Psoas muscle (tissue), 8 donors: Measurements from ENCODE around the gene MTURN. TPM values are rescaled to one million over a fixed set of nuclear protein-coding genes. Genes with fewer than 3 reads are reported as not detected.
A peak's percentile ranks its signal among the peaks of the same experiment; 100 is the strongest.

Source experiments
- ATAC-seq, 4 donors: fragments of 200-7000 bp; cut with Tn5 transposase; one replicate each; pipeline ENCODE4 v1.9.1; 2020; ENCODE audit warnings: moderate library complexity in 3 of 4, mild to moderate bottlenecking in 2 of 4
- DNase-seq, 2 donors: peaks; one replicate each; pipeline ENCODE4 v3.0.0-alpha.2; 2020
- H3K27ac ChIP-seq: fragments of 200-600 bp; one replicate; pipeline ENCODE4 v1.8.0; 2022
- H3K27me3 ChIP-seq, 3 donors: fragments of 200-600 bp in 1 of 3; one replicate each; pipeline versions ENCODE4 v1.6.1 to v1.8.0; 2013 to 2022; ENCODE audit warnings: low read length in 2 of 3, mild to moderate bottlenecking in 2 of 3, moderate library complexity in 1 of 3; ENCODE audit not compliant: insufficient read depth in 3 of 3
- H3K36me3 ChIP-seq, 2 donors: fragments of 200-600 bp in 1 of 2; one replicate each; pipeline versions ENCODE4 v1.6.1 to v1.8.0; 2013 to 2022; ENCODE audit warnings: low read depth in 1 of 2, mild to moderate bottlenecking in 1 of 2, moderate library complexity in 1 of 2; ENCODE audit not compliant: insufficient read depth in 1 of 2
- H3K4me1 ChIP-seq: fragments of 200-600 bp; one replicate; pipeline ENCODE4 v1.8.0; 2022
- H3K4me3 ChIP-seq: fragments of 200-600 bp; one replicate; pipeline ENCODE4 v1.8.0; 2022; ENCODE audit warnings: mild to moderate bottlenecking
- H3K9me3 ChIP-seq: fragments of 200-600 bp; one replicate; pipeline ENCODE4 v1.8.0; 2022
- WGBS, 3 donors: extraction: QIAGEN DNeasy Blood & Tissue Kit; methylation state at CpG; one replicate each; pipeline versions ENCODE4 v1.1.6 to v1.1.7; 2013; 5-methylcytosine and 5-hydroxymethylcytosine counted together
- intact Hi-C, 2 donors: fragments of 100-400 bp; cut with DNase I; formaldehyde crosslinking; loops; one replicate each; pipeline versions ENCODE4 v1.11.0 to v1.14.2; 2022
- polyA plus RNA-seq, 3 donors: library from polyadenylated mRNA; stranded (reverse); fragments of 200-250 nt; gene quantifications; one replicate each; pipeline ENCODE4 v1.2.3, GENCODE V29; 2013
- total RNA-seq, 4 donors: library from RNA; stranded (reverse); fragmentation: NEBNext Ultra II Directional in 2 of 4; extraction: Animal tissue kit (Norgen Biotek cat#: 25700) in 2 of 4; gene quantifications; one replicate each; pipeline versions ENCODE4 v1.2.1 to v1.2.4, GENCODE V29; 2021 to 2023
- TF ChIP-seq, protein P1 (sequence below): fragments of 200-600 bp; IDR thresholded peaks from one replicate; pipeline ENCODE4 v1.8.0; 2022; ENCODE audit warnings: antibody characterized with exemption
- donor health status: healthy with polysubstance abuse.
- donor health status: DM: no; HTN: no; CAD: no; lungs with moderate emphysema.
- donor health status: Bipolar disorder and iron deficiency.
- donor health status: healthy.
- donor health status: DM: yes; HTN: yes; CAD: no.
- donor health status: DM: no; HTN: no; CAD: no.
- donor health status: DM: no; HTN: no; CAD: no.
- donor health status: DM: yes; HTN: yes; CAD: no.

The MTURN gene
- total and polyA plus RNA-seq, 7 donors: 7.1 to 68.6 (median 17.6) TPM

DNA sequence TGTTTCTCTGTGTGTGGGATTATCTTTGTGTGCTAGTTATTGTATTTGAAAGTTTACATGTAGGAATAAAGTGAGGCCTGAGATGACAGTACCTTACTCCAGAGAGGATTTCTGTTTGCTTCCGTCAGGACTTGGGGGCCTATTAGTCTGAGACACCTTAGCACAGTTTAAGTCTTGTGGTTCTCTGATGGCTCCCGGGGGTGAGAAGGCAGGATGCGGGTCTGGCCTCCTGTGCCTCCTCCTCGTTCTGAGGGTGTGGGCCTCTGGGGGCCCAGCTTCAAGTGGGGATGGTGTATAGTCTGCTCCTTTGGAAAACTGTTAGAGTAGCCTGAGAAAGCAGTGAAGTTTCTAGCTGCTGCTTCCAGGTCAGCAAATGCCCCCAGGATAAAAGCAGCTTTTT, 12.4 kb downstream of the MTURN start:
- H3K27me3 ChIP-seq: no peaks in the 10 kb centered on the region
- no peak for DNase-seq
- TF ChIP-seq, protein P1, sequence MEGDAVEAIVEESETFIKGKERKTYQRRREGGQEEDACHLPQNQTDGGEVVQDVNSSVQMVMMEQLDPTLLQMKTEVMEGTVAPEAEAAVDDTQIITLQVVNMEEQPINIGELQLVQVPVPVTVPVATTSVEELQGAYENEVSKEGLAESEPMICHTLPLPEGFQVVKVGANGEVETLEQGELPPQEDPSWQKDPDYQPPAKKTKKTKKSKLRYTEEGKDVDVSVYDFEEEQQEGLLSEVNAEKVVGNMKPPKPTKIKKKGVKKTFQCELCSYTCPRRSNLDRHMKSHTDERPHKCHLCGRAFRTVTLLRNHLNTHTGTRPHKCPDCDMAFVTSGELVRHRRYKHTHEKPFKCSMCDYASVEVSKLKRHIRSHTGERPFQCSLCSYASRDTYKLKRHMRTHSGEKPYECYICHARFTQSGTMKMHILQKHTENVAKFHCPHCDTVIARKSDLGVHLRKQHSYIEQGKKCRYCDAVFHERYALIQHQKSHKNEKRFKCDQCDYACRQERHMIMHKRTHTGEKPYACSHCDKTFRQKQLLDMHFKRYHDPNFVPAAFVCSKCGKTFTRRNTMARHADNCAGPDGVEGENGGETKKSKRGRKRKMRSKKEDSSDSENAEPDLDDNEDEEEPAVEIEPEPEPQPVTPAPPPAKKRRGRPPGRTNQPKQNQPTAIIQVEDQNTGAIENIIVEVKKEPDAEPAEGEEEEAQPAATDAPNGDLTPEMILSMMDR: no peak
- ATAC-seq: no peak
- WGBS, 3 donors: 71 to 82% (median 78%) methylated on average over 4 of the region's 4 CpGs
- peak overlapping the region; percentile 42 for H3K27ac ChIP-seq
- H3K36me3 ChIP-seq: peaks cover 0 to 14% of the 10 kb centered on the region in 2 donors
- H3K9me3 ChIP-seq: no peaks in the 10 kb centered on the region
- intact Hi-C loops: no loop called here
- H3K4me3 ChIP-seq: no peak overlapping the region
- peaks cover 41% of the 10 kb centered on the region for H3K4me1 ChIP-seq

DNA sequence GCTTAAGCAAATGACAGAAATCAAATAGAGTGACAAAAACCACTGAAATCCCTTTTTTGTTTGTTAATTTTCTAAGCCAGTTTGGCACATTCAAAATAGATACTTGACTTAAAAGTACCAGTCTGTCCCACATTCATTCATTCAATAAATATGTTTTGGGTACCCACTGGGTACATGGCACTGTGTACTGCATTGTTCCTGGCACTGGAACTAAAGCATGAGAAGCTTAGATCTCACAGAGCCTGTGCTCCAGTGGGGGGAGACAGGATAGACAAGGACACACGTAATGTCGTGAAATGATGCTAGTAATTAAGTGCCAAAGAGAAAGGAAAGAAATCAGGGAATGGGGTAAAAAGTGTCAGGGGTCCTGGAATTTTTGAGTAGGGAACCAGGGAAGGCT, 13.0 kb downstream of the MTURN start:
- Histone ChIP-seq H3K27me3 (no peaks in the 10 kb centered on the region), H3K9me3 (no peaks in the 10 kb centered on the region), H3K4me1 (peaks cover 36% of the 10 kb centered on the region), H3K27ac (no peak overlapping the region), H3K36me3 (peaks cover 0 to 19% of the 10 kb centered on the region in 2 donors), H3K4me3 (no peak overlapping the region)
- DNase-seq (no peak), ATAC-seq (no peak)
- WGBS, 3 donors: 77 to 83% (median 81%) methylated on average over 2 of the region's 2 CpGs
- TF ChIP-seq, protein P1: no peak
- intact Hi-C loops: no loop called here

DNA sequence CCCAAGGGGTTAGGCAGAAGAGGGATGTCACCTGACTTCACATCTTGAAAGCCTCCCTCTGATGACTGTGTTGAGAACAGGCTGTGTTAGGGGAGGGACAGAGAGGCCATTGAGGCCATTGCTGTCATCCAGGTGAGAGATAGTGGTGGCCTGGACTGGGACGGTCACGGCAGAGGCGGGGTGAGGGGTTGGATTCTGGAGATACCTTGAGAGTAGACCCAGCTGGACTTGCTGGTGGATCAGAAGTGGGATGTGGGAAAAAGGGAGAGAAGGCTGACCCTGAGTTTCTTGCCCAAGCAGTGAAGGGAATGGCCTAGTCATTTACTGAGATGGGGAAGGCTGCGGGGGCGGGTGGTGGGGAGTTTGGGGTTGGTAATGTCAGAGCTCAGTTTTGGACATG, 13.6 kb downstream of the MTURN start:
- Histone ChIP-seq H3K4me3 (no peak overlapping the region), H3K27ac (no peak overlapping the region), H3K36me3 (peaks cover 0 to 21% of the 10 kb centered on the region in 2 donors), H3K9me3 (no peaks in the 10 kb centered on the region), H3K4me1 (peaks cover 29% of the 10 kb centered on the region), H3K27me3 (no peaks in the 10 kb centered on the region)
- ATAC-seq: no peak
- intact Hi-C loops: no loop called here
- TF ChIP-seq, protein P1: no peak
- WGBS, 3 donors: 97 to 100% (median 99%) methylated on average over 5 of the region's 5 CpGs
- DNase-seq: no peak

DNA sequence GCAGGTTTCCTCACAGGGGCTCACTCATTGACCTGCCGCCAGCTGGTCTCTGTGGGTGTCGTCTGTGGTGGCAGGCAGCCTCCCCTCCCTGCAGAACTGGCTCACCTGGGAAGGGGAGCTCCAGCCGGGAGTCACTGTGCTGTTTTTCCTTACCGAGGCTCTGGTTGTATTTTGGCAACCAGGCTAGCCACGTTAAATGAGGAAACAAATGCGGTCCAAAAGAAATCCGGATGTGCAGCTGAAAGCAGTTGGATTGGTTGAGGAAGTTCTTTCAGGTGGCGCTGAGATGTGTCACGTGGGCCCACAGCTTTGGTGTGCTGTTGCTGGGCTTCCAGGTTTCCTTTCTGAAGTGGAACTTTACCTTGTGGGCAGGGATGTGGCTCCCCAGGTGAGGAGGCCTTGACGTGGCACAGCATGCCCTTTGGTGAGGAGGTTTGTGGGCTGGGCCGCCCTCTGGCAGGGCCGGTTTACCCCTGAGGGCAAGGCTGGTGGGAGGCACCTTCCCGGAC, 14.2 kb downstream of the MTURN start:
- WGBS, 3 donors: 69 to 74% (median 71%) methylated on average over 13 of the region's 13 CpGs
- Histone ChIP-seq H3K27me3 (no peaks in the 10 kb centered on the region), H3K9me3 (no peaks in the 10 kb centered on the region), H3K27ac (no peak overlapping the region), H3K36me3 (peaks cover 0 to 24% of the 10 kb centered on the region in 2 donors), H3K4me3 (no peak overlapping the region), H3K4me1 (peaks cover 23% of the 10 kb centered on the region)
- ATAC-seq: peak in 1 of 4 donors; percentile 28
- TF ChIP-seq, protein P1: no peak
- DNase-seq: no peak
- intact Hi-C loops: no loop called here
